ENCODE data around the gene MPL.

The MPL gene

GRCh38 chr1:43293896-43294760, 43.5 kb upstream of the MPL start:
- no peak for TF ChIP-seq CTCF (IDR thresholded peaks at IDR 0.05; ENCODE audit: low read depth, low read length)
- H3K4me3 ChIP-seq (ENCODE audit: low read depth, low read length) = no peak overlapping the region

- TF ChIP-seq CTCF (IDR thresholded peaks at IDR 0.05; ENCODE audit: low read depth, low read length) = no peak
- no peak overlapping the region for H3K4me3 ChIP-seq (ENCODE audit: low read depth, low read length)
Measured at GRCh38 chr1:43294761-43295160, 42.9 kb upstream of the MPL start.

- no peak for TF ChIP-seq CTCF (IDR thresholded peaks at IDR 0.05; ENCODE audit: low read depth, low read length)
- no peak overlapping the region for H3K4me3 ChIP-seq (ENCODE audit: low read depth, low read length)
Measured at GRCh38 chr1:43296207-43296606, 41.4 kb upstream of the MPL start.

- no peak overlapping the region for H3K4me3 ChIP-seq (ENCODE audit: low read depth, low read length)
- no peak for TF ChIP-seq CTCF (IDR thresholded peaks at IDR 0.05; ENCODE audit: low read depth, low read length)
Measured at GRCh38 chr1:43298055-43298454, 39.6 kb upstream of the MPL start.

GRCh38 chr1:43299101-43299500, 38.5 kb upstream of the MPL start:
- no peak for TF ChIP-seq CTCF (IDR thresholded peaks at IDR 0.05; ENCODE audit: low read depth, low read length)
- no peak overlapping the region for H3K4me3 ChIP-seq (ENCODE audit: low read depth, low read length)

- H3K4me3 ChIP-seq (ENCODE audit: low read depth, low read length) = no peak within 1 kb of the TSS
- no peak for TF ChIP-seq CTCF (IDR thresholded peaks at IDR 0.05; ENCODE audit: low read depth, low read length)
Measured at GRCh38 chr1:43300378-43301094, 37.1 kb upstream of the MPL start, which contains the start of gene TIE1. TSS of gene TIE1 (plus strand) at chr1:43300982. CDS start at chr1:43301072, 90 bp downstream.

GRCh38 chr1:43302201-43302600, 35.4 kb upstream of the MPL start:
- TF ChIP-seq CTCF (IDR thresholded peaks at IDR 0.05; ENCODE audit: low read depth, low read length) = no peak
- no peak overlapping the region for H3K4me3 ChIP-seq (ENCODE audit: low read depth, low read length)
